ENCODE measurements around the gene BABAM2.

BABAM2 gene

GRCh38 chr2:28129955-28130695 lies 239.6 kb downstream of the BABAM2 start:
- no peak for DNase-seq (ENCODE audit: low spot score)

GRCh38 chr2:28133778-28134177 lies 243.2 kb downstream of the BABAM2 start:
- no peak for DNase-seq (ENCODE audit: low spot score)

GRCh38 chr2:28134262-28134812 lies 243.8 kb downstream of the BABAM2 start:
- DNase-seq (ENCODE audit: low spot score), result no peak

GRCh38 chr2:28134857-28135256 lies 244.3 kb downstream of the BABAM2 start:
- no peak for DNase-seq (ENCODE audit: low spot score)

- no peak for DNase-seq (ENCODE audit: low spot score)
These were observed 244.8 kb downstream of the BABAM2 start for GRCh38 chr2:28135324-28135723.

GRCh38 chr2:28135799-28136198 lies 245.3 kb downstream of the BABAM2 start:
- no peak for DNase-seq (ENCODE audit: low spot score)

GRCh38 chr2:28136556-28136955 lies 246.0 kb downstream of the BABAM2 start:
- no peak for DNase-seq (ENCODE audit: low spot score)

GRCh38 chr2:28137221-28137620 lies 246.7 kb downstream of the BABAM2 start:
- DNase-seq (ENCODE audit: low spot score), result no peak

- no peak for DNase-seq (ENCODE audit: low spot score)
These were observed 251.9 kb downstream of the BABAM2 start for GRCh38 chr2:28142386-28142785.

- no peak for DNase-seq (ENCODE audit: low spot score)
These were observed 257.5 kb downstream of the BABAM2 start for GRCh38 chr2:28148000-28148399.

GRCh38 chr2:28148566-28148965 lies 258.0 kb downstream of the BABAM2 start:
- no peak for DNase-seq (ENCODE audit: low spot score)

GRCh38 chr2:28150236-28150915 lies 259.8 kb downstream of the BABAM2 start:
- DNase-seq (ENCODE audit: low spot score), result no peak

- no peak for DNase-seq (ENCODE audit: low spot score)
These were observed 260.5 kb downstream of the BABAM2 start for GRCh38 chr2:28150994-28151393.

GRCh38 chr2:28152585-28153280 lies 262.2 kb downstream of the BABAM2 start:
- no peak for DNase-seq (ENCODE audit: low spot score)

GRCh38 chr2:28153851-28154250 lies 263.3 kb downstream of the BABAM2 start:
- DNase-seq (ENCODE audit: low spot score), result no peak

- DNase-seq (ENCODE audit: low spot score), result no peak
These were observed 264.6 kb downstream of the BABAM2 start for GRCh38 chr2:28155086-28155485.

GRCh38 chr2:28155627-28156026 lies 265.1 kb downstream of the BABAM2 start:
- no peak for DNase-seq (ENCODE audit: low spot score)

- DNase-seq (ENCODE audit: low spot score), result no peak
These were observed 268.3 kb downstream of the BABAM2 start for GRCh38 chr2:28158791-28159190.

- DNase-seq (ENCODE audit: low spot score), result no peak
These were observed 270.5 kb downstream of the BABAM2 start for GRCh38 chr2:28160986-28161425.

GRCh38 chr2:28161466-28161865 lies 270.9 kb downstream of the BABAM2 start:
- DNase-seq (ENCODE audit: low spot score), result no peak

- DNase-seq (ENCODE audit: low spot score), result no peak
These were observed 272.0 kb downstream of the BABAM2 start for GRCh38 chr2:28162564-28162963.

GRCh38 chr2:28163028-28163427 lies 272.5 kb downstream of the BABAM2 start:
- DNase-seq (ENCODE audit: low spot score), result no peak
